ENCODE data around the gene CXADR.

DNA sequence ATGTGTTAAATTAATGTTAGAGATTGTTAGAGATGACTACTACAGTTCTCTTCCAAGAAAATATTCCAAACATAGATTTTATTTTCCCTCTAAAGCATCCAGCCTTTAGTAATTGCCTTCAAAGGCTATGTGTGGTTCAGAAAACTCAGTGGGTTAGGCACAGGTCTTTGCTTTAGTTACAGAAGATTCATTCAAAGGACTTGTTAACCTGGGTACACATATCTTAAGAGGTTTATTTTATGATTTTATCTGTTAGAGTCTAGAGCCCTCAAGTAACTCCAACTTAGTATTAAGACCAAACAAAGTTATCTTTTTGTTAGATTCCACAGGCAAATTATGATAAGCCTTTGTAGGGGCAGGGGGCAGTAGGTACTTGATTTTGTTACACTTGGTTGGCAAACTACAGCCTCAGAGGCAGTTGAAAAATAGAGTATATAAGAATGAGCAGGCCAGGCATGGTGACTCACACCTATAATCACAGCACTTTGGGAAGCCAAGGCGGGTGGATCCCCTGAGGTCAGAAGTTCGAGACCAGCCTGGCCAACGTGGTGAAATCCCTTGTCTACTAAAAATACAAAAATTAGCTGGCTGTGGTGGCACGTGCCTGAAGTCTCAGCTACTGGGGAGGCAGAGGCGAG is 37.9 kb downstream of the CXADR start:
- TF ChIP-seq CTBP1 (IDR thresholded peaks at IDR 0.05; ENCODE audit: borderline replicate concordance) (no peak), FOXM1 (IDR thresholded peaks at IDR 0.05; ENCODE audit: borderline replicate concordance) (no peak), HDGF (IDR thresholded peaks at IDR 0.05; ENCODE audit: borderline replicate concordance) (no peak), NFRKB (IDR thresholded peaks at IDR 0.05) (no peak), ELF4 (IDR thresholded peaks at IDR 0.05) (no peak), ZNF384 (IDR thresholded peaks at IDR 0.05) (no peak), L3MBTL2 (conservative IDR thresholded peaks at IDR 0.05) (no peak), SP1 (IDR thresholded peaks at IDR 0.05) (no peak), SUZ12 (IDR thresholded peaks at IDR 0.05) (no peak), FOXK2 (IDR thresholded peaks at IDR 0.05) (no peak), ARNT (IDR thresholded peaks at IDR 0.05) (no peak), TARDBP (IDR thresholded peaks at IDR 0.05) (no peak)
- TF ChIP-seq, protein P1, sequence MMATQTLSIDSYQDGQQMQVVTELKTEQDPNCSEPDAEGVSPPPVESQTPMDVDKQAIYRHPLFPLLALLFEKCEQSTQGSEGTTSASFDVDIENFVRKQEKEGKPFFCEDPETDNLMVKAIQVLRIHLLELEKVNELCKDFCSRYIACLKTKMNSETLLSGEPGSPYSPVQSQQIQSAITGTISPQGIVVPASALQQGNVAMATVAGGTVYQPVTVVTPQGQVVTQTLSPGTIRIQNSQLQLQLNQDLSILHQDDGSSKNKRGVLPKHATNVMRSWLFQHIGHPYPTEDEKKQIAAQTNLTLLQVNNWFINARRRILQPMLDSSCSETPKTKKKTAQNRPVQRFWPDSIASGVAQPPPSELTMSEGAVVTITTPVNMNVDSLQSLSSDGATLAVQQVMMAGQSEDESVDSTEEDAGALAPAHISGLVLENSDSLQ (IDR thresholded peaks at IDR 0.05), result no peak

Measured in HEK293T (cell line).